GM12875 (cell line): ENCODE measurements around the gene TBX4.

Source experiments
- H3K4me3 ChIP-seq: one replicate; pipeline ENCODE4 v1.5.1; 2011; ENCODE audit warnings: low read depth, low read length, control low read depth
- TF ChIP-seq, protein P1 (sequence below): IDR thresholded peaks from 2 replicates; pipeline ENCODE4 v1.5.1; 2011; ENCODE audit warnings: low read depth, mild to moderate bottlenecking, control low read depth, inconsistent platforms, low read length, moderate library complexity, borderline replicate concordance; ENCODE audit not compliant: insufficient read depth

TBX4 gene

DNA sequence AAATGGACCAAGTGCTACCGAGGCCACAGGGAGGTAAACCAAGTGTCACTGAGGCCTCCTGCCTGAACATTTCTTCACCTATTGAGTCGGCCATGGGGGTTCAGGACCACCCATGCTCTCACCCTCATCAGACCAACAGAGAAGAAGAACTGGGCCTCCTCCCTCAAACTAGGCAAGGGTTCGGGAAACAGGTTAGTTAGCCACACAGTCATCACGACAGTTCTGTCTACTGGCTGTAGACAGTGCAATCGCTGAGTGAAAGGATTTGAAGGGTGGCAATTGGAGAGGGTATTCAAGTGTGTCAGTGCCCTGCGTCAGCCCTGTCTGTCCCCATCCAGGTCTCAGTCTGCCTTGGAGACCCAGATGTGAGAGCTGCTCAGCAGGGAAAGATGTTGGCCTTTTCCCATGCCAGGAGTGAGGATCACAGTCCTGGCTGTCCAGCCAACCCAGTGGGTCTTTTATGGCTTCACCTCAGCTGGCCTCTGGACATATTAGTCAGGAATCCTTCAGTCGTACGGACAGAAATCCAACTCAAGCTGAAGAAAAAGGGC is 32.7 kb upstream of the TBX4 start:
- H3K4me3 ChIP-seq = no peak overlapping the region
- TF ChIP-seq, protein P1, sequence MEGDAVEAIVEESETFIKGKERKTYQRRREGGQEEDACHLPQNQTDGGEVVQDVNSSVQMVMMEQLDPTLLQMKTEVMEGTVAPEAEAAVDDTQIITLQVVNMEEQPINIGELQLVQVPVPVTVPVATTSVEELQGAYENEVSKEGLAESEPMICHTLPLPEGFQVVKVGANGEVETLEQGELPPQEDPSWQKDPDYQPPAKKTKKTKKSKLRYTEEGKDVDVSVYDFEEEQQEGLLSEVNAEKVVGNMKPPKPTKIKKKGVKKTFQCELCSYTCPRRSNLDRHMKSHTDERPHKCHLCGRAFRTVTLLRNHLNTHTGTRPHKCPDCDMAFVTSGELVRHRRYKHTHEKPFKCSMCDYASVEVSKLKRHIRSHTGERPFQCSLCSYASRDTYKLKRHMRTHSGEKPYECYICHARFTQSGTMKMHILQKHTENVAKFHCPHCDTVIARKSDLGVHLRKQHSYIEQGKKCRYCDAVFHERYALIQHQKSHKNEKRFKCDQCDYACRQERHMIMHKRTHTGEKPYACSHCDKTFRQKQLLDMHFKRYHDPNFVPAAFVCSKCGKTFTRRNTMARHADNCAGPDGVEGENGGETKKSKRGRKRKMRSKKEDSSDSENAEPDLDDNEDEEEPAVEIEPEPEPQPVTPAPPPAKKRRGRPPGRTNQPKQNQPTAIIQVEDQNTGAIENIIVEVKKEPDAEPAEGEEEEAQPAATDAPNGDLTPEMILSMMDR = no peak

DNA sequence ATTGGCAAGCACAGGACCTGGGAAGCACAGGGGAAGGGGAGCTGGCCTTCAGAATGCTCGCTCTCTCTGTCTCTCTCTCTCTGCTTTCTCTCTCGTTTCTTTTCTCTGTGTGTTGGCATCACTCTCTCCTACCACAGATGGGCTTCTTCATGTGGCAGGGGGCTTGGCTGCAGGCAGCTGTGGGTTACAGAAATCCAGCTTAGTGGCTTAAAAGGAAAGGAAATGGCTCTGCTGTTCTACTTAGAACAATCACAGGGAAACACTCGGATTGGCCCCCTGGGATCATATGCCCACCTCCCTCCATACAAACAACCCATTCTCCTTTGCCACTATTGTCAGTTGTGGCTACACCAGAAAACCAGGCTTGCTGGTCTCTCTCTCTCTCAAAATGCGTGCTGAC is 32.2 kb upstream of the TBX4 start:
- TF ChIP-seq, protein P1 = no peak
- H3K4me3 ChIP-seq = no peak overlapping the region

DNA sequence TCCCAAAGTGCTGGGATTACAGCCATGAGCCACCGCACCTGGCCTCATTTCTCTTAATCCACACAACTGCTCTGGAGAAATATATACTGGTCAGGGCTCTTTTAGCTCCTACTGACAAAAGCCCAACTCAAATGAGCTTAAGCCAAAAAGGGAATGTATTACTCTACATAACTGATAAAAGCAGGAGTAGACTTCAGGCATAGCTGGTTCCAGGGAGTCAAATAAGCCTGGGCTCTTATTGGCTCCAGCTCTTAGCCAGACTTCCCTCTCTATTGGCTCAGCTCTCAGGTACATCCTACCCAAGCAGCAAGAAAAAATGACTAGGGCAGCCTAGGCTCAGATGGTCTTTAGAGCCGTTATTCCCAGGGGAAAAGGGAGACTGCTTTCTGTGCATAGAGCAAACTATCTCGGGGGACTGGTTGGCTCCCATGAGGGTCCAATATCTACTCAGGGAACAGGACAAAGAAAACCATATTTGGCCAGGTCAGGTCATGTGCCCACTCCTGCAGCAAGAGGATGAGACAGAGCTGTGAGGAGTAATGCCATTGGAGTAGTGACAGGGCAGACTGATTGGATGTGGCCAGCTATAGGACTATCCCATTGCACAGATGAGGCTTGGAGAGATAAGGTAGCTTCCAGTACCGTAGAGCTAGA is 31.4 kb upstream of the TBX4 start:
- H3K4me3 ChIP-seq = no peak overlapping the region
- TF ChIP-seq, protein P1 = no peak

DNA sequence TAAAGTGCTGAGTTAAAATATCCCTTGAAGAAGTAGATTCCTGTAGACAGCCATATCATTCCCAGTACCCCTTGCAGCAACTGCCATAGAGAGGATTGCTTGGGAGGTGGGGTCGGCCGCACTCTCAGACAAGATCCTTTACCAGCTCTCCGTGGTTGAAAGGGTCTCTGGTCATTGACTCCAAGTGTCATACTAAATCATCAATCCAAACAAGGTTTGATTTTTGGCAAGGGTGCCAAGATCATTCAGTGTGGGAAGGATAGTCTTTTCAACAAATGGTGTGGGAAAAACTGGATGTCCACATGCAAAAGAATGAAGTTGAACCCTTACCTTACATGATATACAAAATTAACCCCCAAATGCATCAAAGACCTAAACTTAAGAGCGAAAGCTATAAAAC is 30.8 kb upstream of the TBX4 start:
- TF ChIP-seq, protein P1 = no peak
- H3K4me3 ChIP-seq = no peak overlapping the region

DNA sequence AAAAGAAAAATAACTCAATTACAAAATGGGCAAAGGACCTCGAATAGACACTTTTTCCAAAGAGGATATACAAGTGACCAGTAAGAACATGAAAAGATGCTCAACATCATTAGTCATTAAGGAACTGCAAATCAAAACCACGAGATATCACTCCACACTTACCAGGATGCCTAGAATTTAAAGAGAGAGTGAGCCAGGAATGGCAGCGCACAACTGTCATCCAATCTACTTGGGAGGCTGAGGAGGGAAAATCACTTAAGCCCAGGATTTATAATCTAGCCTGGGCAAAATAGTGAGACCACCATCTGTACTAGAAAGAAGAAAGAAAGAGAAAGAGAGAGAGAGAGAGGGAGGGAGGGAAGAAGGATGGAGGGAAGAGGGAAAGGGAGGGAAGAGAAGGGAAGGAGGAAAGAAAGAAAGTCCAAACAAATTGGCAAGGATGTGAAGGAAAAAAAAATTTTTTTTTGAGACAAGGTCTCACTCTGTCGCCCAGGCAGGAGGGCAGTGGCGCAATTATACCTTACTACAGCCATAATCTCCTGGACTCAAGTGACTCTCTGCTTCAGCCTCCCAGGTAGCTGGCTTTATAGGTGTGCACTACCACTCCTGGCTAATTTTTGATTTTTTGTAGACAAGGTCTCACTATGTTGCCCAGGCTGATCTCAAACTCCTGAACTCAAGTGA is 30.0 kb upstream of the TBX4 start:
- no peak overlapping the region for H3K4me3 ChIP-seq
- TF ChIP-seq, protein P1 = no peak

DNA sequence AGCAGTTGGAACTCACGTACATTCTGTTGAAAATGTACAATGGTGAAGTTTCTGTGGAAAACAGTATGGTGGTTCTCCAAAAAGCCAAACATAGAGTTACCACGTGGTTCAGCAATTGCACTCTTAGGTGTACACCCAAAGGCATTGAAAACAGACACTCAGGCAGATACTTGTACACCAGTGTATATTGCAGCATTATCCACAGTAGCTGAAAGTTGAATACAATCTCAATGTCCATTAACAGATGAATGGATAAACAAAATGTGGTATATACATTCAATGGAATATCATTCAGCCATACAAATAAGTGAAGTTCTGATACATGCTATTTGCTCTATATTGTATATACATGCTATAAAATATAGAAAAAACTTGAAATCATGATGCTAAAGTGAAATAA is 29.4 kb upstream of the TBX4 start:
- H3K4me3 ChIP-seq = no peak overlapping the region
- TF ChIP-seq, protein P1 = no peak
